PC-3 (cell line): Measurements from ENCODE around the gene CTBP2. TPM values are rescaled to one million over a fixed set of nuclear protein-coding genes. Genes with fewer than 3 reads are reported as not detected.

Experiments
- ATAC-seq: fragments of 200-7000 bp; cut with Tn5 transposase; 2 replicates; pipeline ENCODE4 v1.9.1; 2020; ENCODE audit warnings: mild to moderate bottlenecking, moderate library complexity
- BruUV-seq: library from RNA; stranded (reverse); fragments of 400-500 nt; replicated peaks from 2 replicates; lab custom pipeline; 2021; lab: Mats Ljungman, UMichigan
- CTCF ChIA-PET: fragments of 300-600 bp; sonication (Branson Sonifier 250); formaldehyde crosslinking; loops from one replicate; lab custom pipeline; 2022; ENCODE audit warnings: antibody characterized with exemption; lab: Charles Lee
- POLR2A ChIA-PET: fragments of 300-600 bp; sonication (Branson Sonifier 250); formaldehyde crosslinking; loops from one replicate; lab custom pipeline; 2022; ENCODE audit warnings: antibody characterized with exemption; ENCODE audit not compliant: unreplicated experiment; lab: Charles Lee
- DNase-seq: peaks from one replicate; pipeline ENCODE4 v3.0.0-alpha.2; 2015
- H2AFZ ChIP-seq: fragments of 300-600 bp; sonication (generic); 2 replicates; pipeline ENCODE4 v1.6.0; 2016; ENCODE audit warnings: antibody characterized with exemption, low read length
- H3F3A ChIP-seq: fragments of 300-600 bp; sonication (generic); one replicate; pipeline ENCODE4 v1.6.0; 2017; ENCODE audit warnings: antibody characterized with exemption, low read length, control low read depth, mild to moderate bottlenecking; ENCODE audit not compliant: unreplicated experiment
- H3K27ac ChIP-seq: fragments of 300-600 bp; sonication (generic); 2 replicates; pipeline ENCODE4 v1.5.1; 2016; ENCODE audit warnings: mild to moderate bottlenecking, low read length
- H3K27me3 ChIP-seq: fragments of 300-600 bp; sonication (generic); 2 replicates; pipeline ENCODE4 v1.6.1; 2016; ENCODE audit warnings: low read length, mixed read lengths
- H3K36me3 ChIP-seq: fragments of 300-600 bp; sonication (generic); 2 replicates; pipeline ENCODE4 v1.6.1; 2016; ENCODE audit warnings: low read depth, mixed run types, low read length, mixed read lengths
- H3K4me1 ChIP-seq: fragments of 300-600 bp; sonication (generic); 2 replicates; pipeline ENCODE4 v1.5.1; 2016; ENCODE audit warnings: low read length; ENCODE audit not compliant: insufficient read depth
- H3K4me2 ChIP-seq: fragments of 300-600 bp; sonication (generic); 2 replicates; pipeline ENCODE4 v1.6.0; 2016; ENCODE audit warnings: low read length
- H3K4me3 ChIP-seq: fragments of 300-600 bp; sonication (generic); 2 replicates; pipeline ENCODE4 v1.5.1; 2016; ENCODE audit warnings: mild to moderate bottlenecking, low read length, mixed read lengths
- H3K79me2 ChIP-seq: fragments of 300-600 bp; sonication (generic); 2 replicates; pipeline ENCODE4 v1.6.1; 2017; ENCODE audit warnings: low read length, mixed read lengths
- H3K9ac ChIP-seq: fragments of 300-600 bp; sonication (generic); 2 replicates; pipeline ENCODE4 v1.6.0; 2016; ENCODE audit warnings: mild to moderate bottlenecking, low read length
- H3K9me2 ChIP-seq: fragments of 300-600 bp; sonication (generic); replicated peaks from 2 replicates; pipeline ENCODE4 v1.6.1; 2016; ENCODE audit warnings: mixed run types, low read length, mixed read lengths
- H3K9me3 ChIP-seq: fragments of 300-600 bp; sonication (generic); 2 replicates; pipeline ENCODE4 v1.6.1; 2016; ENCODE audit warnings: low read length, mixed read lengths
- H4K20me1 ChIP-seq: fragments of 300-600 bp; sonication (generic); 2 replicates; pipeline ENCODE4 v1.6.1; 2016; ENCODE audit warnings: low read length, mixed read lengths
- CTCF ChIP-seq: fragments of 300-600 bp; sonication (generic); conservative IDR thresholded peaks from 2 replicates; pipeline ENCODE4 v1.5.1; 2017; ENCODE audit warnings: antibody characterized with exemption, low read depth, mild to moderate bottlenecking, low read length
- EZH2 ChIP-seq: fragments of 300-600 bp; sonication (generic); IDR thresholded peaks from one replicate; pipeline ENCODE4 v1.6.1; 2017; ENCODE audit warnings: antibody characterized with exemption, mild to moderate bottlenecking, low read length; ENCODE audit not compliant: unreplicated experiment
- EZH2phosphoT487 ChIP-seq: fragments of 300-600 bp; sonication (generic); IDR thresholded peaks from 2 replicates; pipeline ENCODE4 v1.6.1; 2018; ENCODE audit warnings: mild to moderate bottlenecking, antibody characterized with exemption, low read length, borderline replicate concordance
- intact Hi-C: fragments of 100-400 bp; cut with micrococcal nuclease; formaldehyde crosslinking; loops from 2 replicates; pipeline ENCODE4 v1.9.0; 2023
- total RNA-seq: library from RNA; depleted of rRNA; stranded (reverse); fragments of >200 nt; gene quantifications from 2 replicates; pipeline ENCODE4 v1.2.3, GENCODE V29; 2014

The CTBP2 gene
- total RNA-seq, 1 experiment from 2014 or later = 78.9 TPM

GRCh38 chr10:125175807-125176206 lies 15.4 kb upstream of the CTBP2 start:
- no peaks in the 10 kb centered on the region for H3K4me1 ChIP-seq
- ChIA-PET POLR2A (no interaction called here), CTCF (no interaction called here)
- H3K4me2 ChIP-seq = no peak overlapping the region
- no peak overlapping the region for H3K9ac ChIP-seq
- no peaks in the 10 kb centered on the region for H3K9me2 ChIP-seq
- no peak for TF ChIP-seq EZH2phosphoT487
- TF ChIP-seq CTCF = no peak
- no peak for TF ChIP-seq EZH2
- H2AFZ ChIP-seq = no peak overlapping the region
- H3K4me3 ChIP-seq = no peak overlapping the region
- intact Hi-C loops = no loop called here
- H3K9me3 ChIP-seq = no peaks in the 10 kb centered on the region
- no peaks in the 10 kb centered on the region for H3K27me3 ChIP-seq
- H3K79me2 ChIP-seq = no peaks in the 10 kb centered on the region
- H4K20me1 ChIP-seq = no peaks in the 10 kb centered on the region
- ATAC-seq (no peak), DNase-seq (no peak)
- H3K27ac ChIP-seq = no peak overlapping the region
- no peaks in the 10 kb centered on the region for H3K36me3 ChIP-seq
- no peaks in the 10 kb centered on the region for H3F3A ChIP-seq
- no TSS peak for BruUV-seq

GRCh38 chr10:125174360-125174759 lies 14.0 kb upstream of the CTBP2 start:
- no peaks in the 10 kb centered on the region for H3K36me3 ChIP-seq
- H3K4me2 ChIP-seq = no peak overlapping the region
- intact Hi-C loops = no loop called here
- no peaks in the 10 kb centered on the region for H3K9me3 ChIP-seq
- ChIA-PET CTCF (no interaction called here), POLR2A (no interaction called here)
- no TSS peak for BruUV-seq
- no peak overlapping the region for H3K9ac ChIP-seq
- H3K27ac ChIP-seq = no peak overlapping the region
- no peak for ATAC-seq
- H3K4me3 ChIP-seq = no peak overlapping the region
- no peaks in the 10 kb centered on the region for H3K4me1 ChIP-seq
- H3K27me3 ChIP-seq = no peaks in the 10 kb centered on the region
- DNase-seq = no peak
- TF ChIP-seq EZH2phosphoT487 (no peak), EZH2 (no peak), CTCF (no peak)
- H3F3A ChIP-seq = no peaks in the 10 kb centered on the region
- H4K20me1 ChIP-seq = no peaks in the 10 kb centered on the region
- H3K79me2 ChIP-seq = no peaks in the 10 kb centered on the region
- no peaks in the 10 kb centered on the region for H3K9me2 ChIP-seq
- no peak overlapping the region for H2AFZ ChIP-seq

- intact Hi-C loops = no loop called here
These were observed 12.3 kb upstream of the CTBP2 start for GRCh38 chr10:125172694-125173093.

More at GRCh38 chr10:125172694-125173093, 12.3 kb upstream of the CTBP2 start:
- CTCF ChIA-PET = no interaction called here
- no peaks in the 10 kb centered on the region for H3K9me3 ChIP-seq
- no peaks in the 10 kb centered on the region for H3K36me3 ChIP-seq
- no peak for TF ChIP-seq CTCF
- no peak for TF ChIP-seq EZH2phosphoT487
- TF ChIP-seq EZH2 = no peak
- POLR2A ChIA-PET = no interaction called here
- H3K4me2 ChIP-seq = no peak overlapping the region
- no peaks in the 10 kb centered on the region for H3K9me2 ChIP-seq
- BruUV-seq = no TSS peak
- H3K4me3 ChIP-seq = no peak overlapping the region
- no peaks in the 10 kb centered on the region for H3F3A ChIP-seq
- no peaks in the 10 kb centered on the region for H4K20me1 ChIP-seq
- ATAC-seq (no peak), DNase-seq (no peak)
- no peaks in the 10 kb centered on the region for H3K27me3 ChIP-seq
- no peaks in the 10 kb centered on the region for H3K4me1 ChIP-seq
- H2AFZ ChIP-seq = no peak overlapping the region
- no peaks in the 10 kb centered on the region for H3K79me2 ChIP-seq
- no peak overlapping the region for H3K27ac ChIP-seq
- no peak overlapping the region for H3K9ac ChIP-seq
